LNCaP clone FGC (cell line): Measurements from ENCODE around the gene ZNF33A.

ENCODE experiments used
- DNase-seq: peaks from one replicate; pipeline ENCODE4 v3.0.0-alpha.2; 2011; ENCODE audit warnings: low read depth
- H3K4me3 ChIP-seq: 2 replicates; pipeline ENCODE4 v1.5.1; 2011; ENCODE audit warnings: mild to moderate bottlenecking, low read depth, low read length, control low read depth
- TF ChIP-seq, protein P1 (sequence below): IDR thresholded peaks from 2 replicates; pipeline ENCODE4 v1.5.1; 2012; ENCODE audit warnings: mild to moderate bottlenecking; ENCODE audit not compliant: control insufficient read depth, insufficient read depth; ENCODE audit errors: extremely low read depth

The ZNF33A gene

GRCh38 chr10:38010119-38010903 is at the start of gene ZNF33A:
TSS of gene ZNF33A (plus strand) at chr10:38010675. CDS start at chr10:38012342, 1,667 bp downstream.
- H3K4me3 ChIP-seq, result peak within 1 kb of the TSS; percentile 73
- TF ChIP-seq, protein P1, sequence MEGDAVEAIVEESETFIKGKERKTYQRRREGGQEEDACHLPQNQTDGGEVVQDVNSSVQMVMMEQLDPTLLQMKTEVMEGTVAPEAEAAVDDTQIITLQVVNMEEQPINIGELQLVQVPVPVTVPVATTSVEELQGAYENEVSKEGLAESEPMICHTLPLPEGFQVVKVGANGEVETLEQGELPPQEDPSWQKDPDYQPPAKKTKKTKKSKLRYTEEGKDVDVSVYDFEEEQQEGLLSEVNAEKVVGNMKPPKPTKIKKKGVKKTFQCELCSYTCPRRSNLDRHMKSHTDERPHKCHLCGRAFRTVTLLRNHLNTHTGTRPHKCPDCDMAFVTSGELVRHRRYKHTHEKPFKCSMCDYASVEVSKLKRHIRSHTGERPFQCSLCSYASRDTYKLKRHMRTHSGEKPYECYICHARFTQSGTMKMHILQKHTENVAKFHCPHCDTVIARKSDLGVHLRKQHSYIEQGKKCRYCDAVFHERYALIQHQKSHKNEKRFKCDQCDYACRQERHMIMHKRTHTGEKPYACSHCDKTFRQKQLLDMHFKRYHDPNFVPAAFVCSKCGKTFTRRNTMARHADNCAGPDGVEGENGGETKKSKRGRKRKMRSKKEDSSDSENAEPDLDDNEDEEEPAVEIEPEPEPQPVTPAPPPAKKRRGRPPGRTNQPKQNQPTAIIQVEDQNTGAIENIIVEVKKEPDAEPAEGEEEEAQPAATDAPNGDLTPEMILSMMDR, result no peak
- peak; percentile 86 for DNase-seq

GRCh38 chr10:37965006-37965405 is 45.5 kb upstream of the ZNF33A start:
- H3K4me3 ChIP-seq, result no peak overlapping the region
- TF ChIP-seq, protein P1, result no peak
- no peak for DNase-seq

DNA sequence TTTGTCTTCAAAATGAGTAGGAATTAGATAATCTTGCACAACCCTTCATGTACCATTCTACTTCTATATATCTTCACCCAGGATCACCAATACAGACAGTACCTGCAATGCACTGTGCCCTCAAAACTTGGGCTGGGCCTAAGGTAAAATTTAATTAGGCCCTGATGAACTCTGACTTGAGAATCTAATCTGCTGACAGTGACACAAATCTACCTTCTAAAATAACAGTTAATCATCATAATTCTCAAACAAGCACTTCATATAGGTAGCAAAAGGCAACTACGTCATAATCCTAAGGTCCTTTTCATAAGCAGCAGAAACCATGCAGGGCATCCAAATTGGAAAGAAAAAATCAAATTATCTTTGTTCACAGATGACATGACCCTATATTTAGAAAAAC is 38.1 kb upstream of the ZNF33A start:
- DNase-seq, result no peak
- no peak overlapping the region for H3K4me3 ChIP-seq
- TF ChIP-seq, protein P1, result no peak

GRCh38 chr10:37975401-37975991 is 35.0 kb upstream of the ZNF33A start:
- TF ChIP-seq, protein P1, result no peak
- H3K4me3 ChIP-seq, result peak overlapping the region; percentile 76
- no peak for DNase-seq

GRCh38 chr10:37976091-37976879 is 34.2 kb upstream of the ZNF33A start, which contains the start of gene ZNF25:
TSS of gene ZNF25 (minus strand) at chr10:37976647. CDS start at chr10:37971722, 4,925 bp downstream.
- DNase-seq, result peak; percentile 99
- H3K4me3 ChIP-seq, result peak within 1 kb of the TSS; percentile 76
- TF ChIP-seq, protein P1, result peak; percentile 88

- H3K4me3 ChIP-seq, result peak overlapping the region; percentile 76
- TF ChIP-seq, protein P1, result no peak
- no peak for DNase-seq
Measured at GRCh38 chr10:37976880-37977203, 33.6 kb upstream of the ZNF33A start.
